HS-27A (cell line): Measurements from ENCODE around the gene RNF133.
"Not testable (repeated sequence)": the region's sequence is repeated elsewhere in the genome, so short reads cannot be mapped to it uniquely, and the experiment has no call there.

Source experiments
- DNase-seq: peaks from one replicate; pipeline ENCODE4 v3.0.0-alpha.2; 2012; ENCODE audit warnings: low read depth, missing footprints

The RNF133 gene

GRCh38 chr7:122689346-122690109, 9.4 kb downstream of the RNF133 start:
- DNase-seq = no peak

- DNase-seq = no peak
Measured at GRCh38 chr7:122688400-122688998, 10.4 kb downstream of the RNF133 start.

DNA sequence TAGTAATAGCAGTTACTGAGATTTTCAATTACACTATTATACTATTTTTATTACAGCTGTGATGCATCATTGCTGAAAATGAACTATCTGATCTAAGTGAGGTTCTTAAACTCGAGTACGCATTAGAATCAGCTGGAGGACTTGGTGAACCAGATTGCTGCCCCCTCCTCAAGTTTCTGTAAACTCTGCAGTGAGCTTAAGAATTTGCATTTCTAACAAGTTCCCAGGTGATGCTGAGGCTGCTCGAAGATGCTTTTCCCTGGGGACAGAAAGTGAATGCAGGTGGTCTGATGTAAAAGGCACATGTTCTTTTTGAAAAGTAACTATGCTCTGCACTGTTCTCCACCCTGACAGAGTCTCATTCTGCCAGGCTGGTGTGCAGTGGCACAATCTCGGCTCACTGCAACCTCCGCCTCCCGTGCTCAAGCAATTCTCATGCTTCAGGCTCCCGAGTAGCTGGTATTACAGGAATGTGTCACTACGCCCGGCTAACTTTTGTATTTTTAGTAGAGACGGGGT, 12.5 kb downstream of the RNF133 start:
- DNase-seq = no peak

GRCh38 chr7:122684504-122684903, 14.4 kb downstream of the RNF133 start:
- no peak for DNase-seq

DNA sequence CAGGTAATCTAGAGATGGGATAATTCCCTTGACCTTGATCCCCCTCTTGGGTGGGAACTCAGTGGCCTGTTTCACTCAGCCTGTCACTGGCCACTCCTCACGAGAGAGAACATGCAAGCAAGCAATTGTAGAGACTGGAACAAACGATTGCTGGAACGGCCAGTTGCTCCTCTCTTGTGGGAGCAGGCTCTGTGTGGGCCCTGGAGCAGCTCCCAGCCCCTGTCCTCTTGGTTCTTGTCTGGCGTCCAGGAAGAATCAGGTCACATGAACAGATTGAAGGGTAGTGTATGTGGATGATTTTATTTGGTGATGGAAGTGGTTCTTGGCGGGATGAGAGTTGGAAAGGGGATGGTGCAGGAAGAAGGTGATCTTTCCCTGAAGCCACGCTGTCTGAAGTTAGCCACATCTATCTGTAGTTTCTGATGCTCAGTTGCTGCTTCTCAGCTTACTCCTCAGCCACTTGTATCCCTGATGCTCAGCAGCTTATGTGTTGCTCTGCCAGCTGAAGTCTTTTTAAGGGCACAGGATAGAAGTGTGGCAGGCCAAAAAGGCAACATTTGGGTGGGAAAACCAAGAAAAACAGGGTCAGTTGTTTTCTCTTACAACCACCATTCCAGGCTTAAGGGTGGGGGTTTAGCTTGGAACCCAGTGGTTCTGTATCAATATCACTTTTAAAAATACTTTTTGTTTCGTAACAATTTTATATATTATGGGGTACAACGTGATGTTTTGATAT, 15.9 kb downstream of the RNF133 start:
- no peak for DNase-seq

DNA sequence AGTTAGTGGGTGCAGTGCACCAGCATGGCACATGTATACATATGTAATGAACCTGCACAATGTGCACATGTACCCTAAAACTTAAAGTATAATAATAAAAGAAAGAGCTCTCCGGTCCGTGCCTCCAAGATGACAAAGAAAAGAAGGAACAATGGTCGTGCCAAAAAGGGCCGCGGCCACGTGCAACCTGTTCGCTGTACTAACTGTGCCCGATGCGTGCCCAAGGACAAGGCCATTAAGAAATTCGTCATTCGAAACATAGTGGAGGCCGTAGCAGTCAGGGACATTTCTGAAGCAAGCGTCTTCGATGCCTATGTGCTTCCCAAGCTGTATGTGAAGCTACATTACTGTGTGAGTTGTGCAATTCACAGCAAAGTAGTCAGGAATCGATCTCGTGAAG, 17.7 kb downstream of the RNF133 start:
- not testable (repeated sequence) for DNase-seq

GRCh38 chr7:122679813-122680212, 19.1 kb downstream of the RNF133 start:
- no peak for DNase-seq

DNA sequence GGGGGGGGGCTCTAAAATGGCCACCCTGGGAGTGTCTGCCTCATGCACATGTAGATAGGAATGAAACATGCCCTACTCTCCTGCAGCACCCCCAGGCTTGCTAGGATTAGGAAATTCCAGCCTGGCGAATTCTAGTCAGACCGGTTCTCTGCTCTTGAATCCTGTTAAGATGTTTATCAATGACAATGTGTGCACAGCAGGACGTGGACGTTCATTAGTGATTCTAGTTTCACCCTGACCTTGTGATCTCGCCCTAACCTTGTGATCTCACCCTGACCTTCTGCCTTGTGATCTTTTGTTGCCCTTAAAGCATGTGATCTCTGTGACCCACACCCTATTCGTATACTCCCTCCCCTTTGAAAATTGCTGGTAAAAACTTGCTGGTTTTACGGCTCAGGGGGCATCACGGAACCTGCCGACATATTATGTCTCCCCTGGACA, 19.6 kb downstream of the RNF133 start:
- not testable (repeated sequence) for DNase-seq

GRCh38 chr7:122677149-122677548, 21.8 kb downstream of the RNF133 start:
- DNase-seq = no peak

DNA sequence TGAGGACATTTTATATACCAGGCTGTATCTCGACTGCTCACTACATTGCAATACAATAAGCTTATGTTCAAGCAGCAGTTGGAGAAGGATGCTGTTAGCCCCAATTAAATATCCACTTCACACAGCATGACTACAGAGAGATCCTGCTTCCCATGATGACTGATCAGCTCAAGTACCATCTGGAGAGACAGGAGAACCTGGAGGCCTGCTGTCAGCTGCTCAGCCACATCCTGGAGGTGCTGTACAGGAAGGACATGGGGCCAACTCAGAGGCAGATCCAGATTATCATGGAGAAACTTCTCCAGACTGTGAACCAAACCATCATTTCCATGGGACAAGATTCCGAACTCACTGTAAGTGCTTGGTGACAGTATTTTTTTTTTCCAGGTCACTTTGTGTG, 22.5 kb downstream of the RNF133 start:
- no peak for DNase-seq

DNA sequence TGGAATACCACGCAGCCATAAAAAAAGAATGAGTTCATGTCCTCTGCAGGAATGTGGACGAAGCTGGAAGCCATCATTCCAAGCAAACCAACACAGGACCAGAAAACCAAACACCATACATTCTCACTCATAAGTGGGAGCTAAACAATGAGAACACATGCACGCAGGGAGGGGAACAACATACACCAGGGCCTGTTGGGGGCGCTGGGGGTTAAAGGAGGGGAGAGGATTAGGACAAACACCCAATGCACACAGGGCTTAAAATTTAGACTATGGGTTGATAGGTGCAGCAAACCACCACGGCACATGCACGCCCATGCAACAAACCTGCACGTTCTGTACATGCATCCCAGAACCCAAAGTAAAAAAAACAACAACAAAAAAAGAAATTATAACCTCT, 23.3 kb downstream of the RNF133 start:
- DNase-seq = no peak

- DNase-seq = no peak
Measured at GRCh38 chr7:122675011-122675410, 23.9 kb downstream of the RNF133 start.

DNA sequence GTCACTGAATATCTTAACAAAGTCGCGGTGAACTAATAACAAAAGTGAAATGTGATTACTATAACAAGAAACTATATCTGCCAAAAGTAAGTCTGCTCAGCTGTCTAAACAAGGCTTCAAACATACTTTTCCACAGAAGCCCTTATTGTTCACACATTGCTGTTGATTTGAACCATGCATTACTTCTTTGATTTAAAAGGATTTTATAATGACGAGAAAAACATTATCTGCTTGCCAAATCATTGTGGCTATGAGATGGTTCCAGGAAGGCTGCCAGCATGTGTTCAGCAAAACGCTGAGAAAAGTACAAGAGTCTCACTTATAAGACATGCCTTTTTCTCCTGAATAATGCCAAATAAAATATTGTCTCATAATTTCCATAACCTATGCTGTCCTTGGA, 24.4 kb downstream of the RNF133 start:
- DNase-seq = no peak

DNA sequence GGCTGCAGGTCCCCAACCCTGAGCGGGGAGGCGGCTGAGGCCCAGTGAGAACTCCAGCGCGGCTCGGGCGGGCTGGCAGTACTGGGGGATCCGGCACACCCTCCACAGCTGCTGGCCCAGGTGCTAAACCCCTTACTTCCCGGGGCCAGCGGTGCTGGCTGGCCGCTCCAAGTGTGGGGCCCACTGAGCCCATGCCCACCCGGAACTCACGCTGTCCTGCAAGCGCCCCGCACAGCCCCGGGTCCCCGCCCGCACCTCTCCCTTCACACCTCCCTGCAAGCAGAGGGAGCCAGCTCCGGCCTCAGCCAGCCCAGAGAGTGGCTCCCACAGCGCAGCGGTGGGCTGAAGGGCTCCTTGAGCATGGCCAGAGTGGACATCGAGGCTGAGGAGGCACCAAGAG, 25.0 kb downstream of the RNF133 start:
- no peak for DNase-seq

DNA sequence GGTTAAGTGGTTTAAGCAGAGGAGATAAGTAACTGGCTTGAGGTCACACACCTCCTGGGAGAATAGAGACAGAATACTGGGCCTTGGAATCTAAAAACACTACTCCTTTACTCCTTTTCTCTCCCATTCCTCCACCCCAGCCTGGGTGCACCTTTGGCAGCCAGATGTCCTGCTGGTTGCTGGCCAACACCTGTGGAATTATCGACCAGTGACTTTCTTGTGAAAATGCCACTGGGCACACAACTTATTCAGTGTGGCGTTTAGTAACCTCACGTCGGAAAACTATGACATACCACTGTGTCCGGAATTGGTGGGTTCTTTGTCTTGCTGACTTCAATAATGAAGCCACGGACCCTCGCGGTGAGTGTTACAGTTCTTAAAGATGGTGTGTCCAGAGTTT, 26.4 kb downstream of the RNF133 start:
- no peak for DNase-seq

DNA sequence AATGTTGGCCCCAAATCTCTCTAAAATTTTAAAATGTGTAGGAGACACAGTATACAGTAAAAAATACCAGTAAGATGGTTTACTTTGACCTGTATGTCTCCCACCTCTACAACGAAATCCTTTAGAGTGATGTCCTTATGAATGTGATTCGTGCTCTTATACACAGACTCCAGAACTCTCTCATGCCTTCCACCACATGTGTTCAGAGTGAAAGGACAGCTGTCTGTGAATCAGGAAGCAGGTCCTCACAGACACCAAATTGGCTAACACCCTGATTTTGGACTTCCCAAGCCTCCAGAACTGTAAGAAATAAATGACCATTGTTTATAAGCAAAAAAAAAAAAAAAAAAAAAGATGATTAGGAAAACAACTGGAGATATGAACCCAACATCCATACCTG, 35.2 kb downstream of the RNF133 start:
- no peak for DNase-seq

- no peak for DNase-seq
Measured at GRCh38 chr7:122658856-122659255, 40.1 kb downstream of the RNF133 start.

DNA sequence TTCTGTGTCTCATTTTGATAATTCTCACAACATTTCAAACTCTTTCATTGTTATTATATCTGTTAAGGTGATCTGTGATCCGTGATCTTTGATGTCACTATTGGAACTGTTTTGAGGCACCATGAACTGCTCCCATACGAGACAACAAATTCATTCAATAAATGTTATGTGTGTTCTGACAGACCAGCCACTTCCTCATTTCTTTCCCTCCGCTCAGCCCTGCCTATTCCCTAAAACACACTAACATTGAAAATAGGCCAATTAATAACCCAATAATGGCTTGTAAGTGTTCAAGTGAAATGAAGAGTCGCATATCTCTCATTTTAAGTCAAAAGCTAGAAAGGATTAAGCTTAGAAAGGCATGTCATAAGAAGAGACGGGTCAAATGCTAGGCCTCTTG, 45.2 kb downstream of the RNF133 start:
- DNase-seq = no peak

- DNase-seq = no peak
Measured at GRCh38 chr7:122652876-122653275, 46.0 kb downstream of the RNF133 start.

- DNase-seq = no peak
Measured at GRCh38 chr7:122651451-122651850, 47.5 kb downstream of the RNF133 start.
